Measurements from ENCODE around the gene KCNE5.
"Not testable (repeated sequence)": the region's sequence is repeated elsewhere in the genome, so short reads cannot be mapped to it uniquely, and the experiment has no call there.

KCNE5 gene

GRCh38 chrX:109601486-109601885, 23.5 kb downstream of the KCNE5 start:
- DNase-seq: no peak

- DNase-seq: no peak
Observed at GRCh38 chrX:109600237-109600651, 24.7 kb downstream of the KCNE5 start.

- DNase-seq: no peak
Observed at GRCh38 chrX:109596015-109596414, 29.0 kb downstream of the KCNE5 start.

DNA sequence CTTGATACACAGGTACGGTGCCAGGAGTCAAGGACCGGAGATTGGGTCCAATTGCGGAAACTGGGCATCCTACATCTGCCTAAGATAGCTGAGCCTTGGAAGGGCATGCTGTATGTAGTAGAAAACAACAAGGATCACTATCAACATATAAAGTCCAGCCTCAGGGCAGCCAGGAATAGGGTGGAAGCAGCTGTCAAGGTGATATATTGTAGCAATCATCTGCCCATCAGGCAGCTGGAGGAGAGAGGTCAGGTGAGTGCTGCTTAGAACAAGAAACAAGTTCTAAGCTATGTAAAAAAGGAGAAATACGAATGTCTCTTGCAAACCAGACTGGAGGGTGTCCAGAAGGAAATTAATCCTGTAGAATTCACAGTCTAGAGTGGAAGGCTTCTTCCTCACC, 34.8 kb downstream of the KCNE5 start:
- DNase-seq: no peak

- DNase-seq: no peak
Observed at GRCh38 chrX:109585488-109585887, 39.5 kb downstream of the KCNE5 start.

GRCh38 chrX:109578916-109579315, 46.1 kb downstream of the KCNE5 start:
- DNase-seq: no peak

DNA sequence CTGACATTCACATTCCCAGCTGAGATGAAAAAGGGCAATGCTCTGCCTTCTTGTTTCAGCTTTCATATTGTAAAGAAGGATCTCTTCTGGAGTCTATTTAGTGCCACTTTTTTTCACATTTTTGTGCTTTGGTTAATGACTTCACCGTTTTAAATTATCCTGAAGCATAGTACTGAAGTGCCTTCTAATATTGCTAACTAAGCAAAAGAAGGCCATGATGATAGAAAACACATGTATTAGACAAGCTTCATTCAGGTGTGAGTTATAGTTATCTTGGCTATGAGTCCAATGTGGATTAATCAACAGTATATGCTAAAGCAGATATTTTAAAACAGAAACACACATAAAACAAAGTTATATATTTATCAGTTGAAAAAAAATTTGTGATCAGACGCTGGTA, 47.9 kb downstream of the KCNE5 start:
- no peak for DNase-seq

DNA sequence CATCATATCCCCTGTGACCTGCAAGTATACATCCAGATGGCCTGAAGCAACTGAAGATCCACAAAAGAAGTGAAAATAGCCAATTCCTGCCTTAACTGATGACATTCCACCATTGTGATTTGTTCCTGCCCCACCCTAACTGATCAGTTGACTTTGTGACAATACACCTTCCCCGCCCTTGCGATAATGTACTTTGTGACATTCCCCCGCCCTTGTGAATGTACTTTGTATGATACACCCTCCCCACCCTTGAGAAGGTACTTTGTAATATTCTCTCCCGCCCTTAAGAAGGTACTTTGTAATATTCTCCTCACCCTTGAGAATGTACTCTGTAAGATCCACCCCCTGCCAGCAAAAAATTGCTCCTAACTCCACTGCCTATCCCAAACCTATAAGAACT, 48.9 kb downstream of the KCNE5 start:
- DNase-seq: not testable (repeated sequence)
